22Rv1 (cell line): ENCODE results near the gene RUNX2.

Source experiments
- ZFX ChIP-seq: fragments of 450-650 bp; IDR thresholded peaks from 2 replicates; pipeline ENCODE4 v1.6.1; 2017; ENCODE audit warnings: antibody characterized with exemption, borderline replicate concordance
- TF ChIP-seq, protein P1 (sequence below): fragments of 450-650 bp; IDR thresholded peaks from 2 replicates; pipeline ENCODE4 v1.5.1; 2017; ENCODE audit warnings: mild to moderate bottlenecking

DNA sequence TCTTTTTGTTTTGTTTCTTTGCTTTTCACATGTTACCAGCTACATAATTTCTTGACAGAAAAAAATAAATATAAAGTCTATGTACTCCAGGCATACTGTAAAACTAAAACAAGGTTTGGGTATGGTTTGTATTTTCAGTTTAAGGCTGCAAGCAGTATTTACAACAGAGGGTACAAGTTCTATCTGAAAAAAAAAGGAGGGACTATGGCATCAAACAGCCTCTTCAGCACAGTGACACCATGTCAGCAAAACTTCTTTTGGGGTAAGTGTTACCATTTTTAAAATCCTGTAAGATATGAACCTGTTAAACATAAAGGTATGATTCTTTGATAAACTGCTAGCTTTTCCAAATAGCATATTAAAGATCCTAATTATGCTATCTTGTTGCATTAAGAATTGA is 393 bp downstream of the RUNX2 start:
- TF ChIP-seq, protein P1, sequence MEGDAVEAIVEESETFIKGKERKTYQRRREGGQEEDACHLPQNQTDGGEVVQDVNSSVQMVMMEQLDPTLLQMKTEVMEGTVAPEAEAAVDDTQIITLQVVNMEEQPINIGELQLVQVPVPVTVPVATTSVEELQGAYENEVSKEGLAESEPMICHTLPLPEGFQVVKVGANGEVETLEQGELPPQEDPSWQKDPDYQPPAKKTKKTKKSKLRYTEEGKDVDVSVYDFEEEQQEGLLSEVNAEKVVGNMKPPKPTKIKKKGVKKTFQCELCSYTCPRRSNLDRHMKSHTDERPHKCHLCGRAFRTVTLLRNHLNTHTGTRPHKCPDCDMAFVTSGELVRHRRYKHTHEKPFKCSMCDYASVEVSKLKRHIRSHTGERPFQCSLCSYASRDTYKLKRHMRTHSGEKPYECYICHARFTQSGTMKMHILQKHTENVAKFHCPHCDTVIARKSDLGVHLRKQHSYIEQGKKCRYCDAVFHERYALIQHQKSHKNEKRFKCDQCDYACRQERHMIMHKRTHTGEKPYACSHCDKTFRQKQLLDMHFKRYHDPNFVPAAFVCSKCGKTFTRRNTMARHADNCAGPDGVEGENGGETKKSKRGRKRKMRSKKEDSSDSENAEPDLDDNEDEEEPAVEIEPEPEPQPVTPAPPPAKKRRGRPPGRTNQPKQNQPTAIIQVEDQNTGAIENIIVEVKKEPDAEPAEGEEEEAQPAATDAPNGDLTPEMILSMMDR: no peak
- TF ChIP-seq ZFX: no peak
